Activated CD4-positive, alpha-beta T cell treated with anti-CD3 and anti-CD28 coated beads, Interleukin-2, amount 10 ng/mL, durations not matched to agents 7 days and 5 days (primary cell): ENCODE measurements around the gene CYB561. TPM values are rescaled to one million over a fixed set of nuclear protein-coding genes. Genes with fewer than 3 reads are reported as not detected.
A peak's percentile ranks its signal among the peaks of the same experiment; 100 is the strongest.
"Not testable (repeated sequence)": the region's sequence is repeated elsewhere in the genome, so short reads cannot be mapped to it uniquely, and the experiment has no call there.

ENCODE experiments used
- CTCF ChIA-PET: fragments of 350-600 bp; sonication (Branson Sonifier 250); formaldehyde crosslinking; loops from one replicate; lab custom pipeline; 2021; ENCODE audit warnings: antibody characterized with exemption; lab: Charles Lee
- POLR2A ChIA-PET: fragments of 350-600 bp; sonication (Branson Sonifier 250); formaldehyde crosslinking; loops from one replicate; lab custom pipeline; 2021; ENCODE audit warnings: antibody characterized with exemption; lab: Charles Lee
- DNase-seq: peaks from one replicate; pipeline ENCODE4 v3.0.0-alpha.2; 2020
- H3K27ac Mint-ChIP-seq: one replicate; pipeline ENCODE4 v1.8.0; 2021; ENCODE audit warnings: mild to moderate bottlenecking, moderate library complexity, mixed read lengths
- H3K27me3 Mint-ChIP-seq: one replicate; pipeline ENCODE4 v1.8.0; 2021; ENCODE audit warnings: mixed read lengths
- H3K36me3 Mint-ChIP-seq: one replicate; pipeline ENCODE4 v1.8.0; 2021; ENCODE audit warnings: low read depth, mixed read lengths
- H3K4me1 Mint-ChIP-seq: one replicate; pipeline ENCODE4 v1.8.0; 2021; ENCODE audit warnings: mixed read lengths
- H3K4me3 Mint-ChIP-seq: one replicate; pipeline ENCODE4 v1.8.0; 2021; ENCODE audit warnings: mild to moderate bottlenecking, moderate library complexity, mixed read lengths
- H3K9me3 Mint-ChIP-seq: one replicate; pipeline ENCODE4 v1.8.0; 2021; ENCODE audit warnings: mixed read lengths
- total RNA-seq, 2 experiments: library from RNA; stranded (reverse); gene quantifications; one replicate each; pipeline ENCODE4 v1.2.3, GENCODE V29; 2021

CYB561 gene
- total RNA-seq, 2 experiments from 2014 or later: 7.9 to 9.5 TPM

GRCh38 chr17:63454915-63455314, 8.8 kb upstream of the CYB561 start:
- no peak overlapping the region for H3K4me3 Mint-ChIP-seq
- H3K9me3 Mint-ChIP-seq: no peaks in the 10 kb centered on the region
- ChIA-PET POLR2A (no interaction called here), CTCF (interaction anchor here (2.2 to 2.3 kb wide), 2 partner anchors 11 to 20 kb away, joined by 8 to 10 read pairs; no protein-coding TSS in a partner anchor)
- peaks cover 8% of the 10 kb centered on the region for H3K4me1 Mint-ChIP-seq
- H3K36me3 Mint-ChIP-seq: no peaks in the 10 kb centered on the region
- H3K27ac Mint-ChIP-seq: no peak overlapping the region
- DNase-seq: no peak
- peaks cover 18% of the 10 kb centered on the region for H3K27me3 Mint-ChIP-seq

GRCh38 chr17:63454357-63454756, 8.3 kb upstream of the CYB561 start:
- H3K36me3 Mint-ChIP-seq, DNase-seq, POLR2A ChIA-PET, H3K9me3 Mint-ChIP-seq, H3K4me3 Mint-ChIP-seq, H3K27ac Mint-ChIP-seq: not testable (repeated sequence)
- CTCF ChIA-PET: interaction anchor here (1.2 to 2.3 kb wide), 5 partner anchors 10 to 96 kb away, joined by 3 to 10 read pairs (median 5); partner anchors contain the start of gene DCAF7
- H3K27me3 Mint-ChIP-seq: peaks cover 21% of the 10 kb centered on the region
- H3K4me1 Mint-ChIP-seq: peaks cover 12% of the 10 kb centered on the region

DNA sequence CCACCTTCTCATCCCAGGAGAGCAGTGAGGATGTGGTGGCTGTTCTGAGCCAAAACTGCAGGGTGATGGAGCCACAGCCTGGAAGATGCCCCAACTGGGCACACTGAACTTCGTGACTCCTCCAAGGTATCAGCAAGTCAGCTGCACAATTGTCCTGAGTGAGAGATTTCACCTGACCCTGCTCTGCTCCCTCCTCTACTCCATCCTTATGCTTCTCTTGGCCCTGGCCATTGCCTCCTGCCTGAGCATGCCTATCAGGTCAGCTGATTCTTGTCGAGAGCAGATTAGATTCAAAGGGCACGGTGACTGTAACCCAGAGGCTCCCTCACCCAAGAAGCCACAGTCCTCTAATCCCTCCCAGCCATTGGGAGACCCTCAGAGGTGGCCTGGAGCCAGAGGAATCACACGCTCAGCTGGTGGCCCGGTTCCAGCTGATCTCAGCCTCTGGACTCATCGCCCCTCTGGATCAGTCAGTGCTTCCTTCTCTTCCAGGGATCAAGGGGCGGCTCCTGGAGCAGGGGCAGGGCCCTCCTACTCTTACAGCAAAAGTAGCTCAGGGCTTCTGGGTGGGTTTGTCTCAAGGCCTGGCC, 7.0 kb upstream of the CYB561 start:
- CTCF ChIA-PET: interaction anchor here (0.8 to 2.2 kb wide), 8 partner anchors 9 to 97 kb away, joined by 3 to 10 read pairs (median 3); partner anchors contain the start of gene DCAF7
- Mint-ChIP-seq H3K36me3 (no peaks in the 10 kb centered on the region), H3K27me3 (peaks cover 21% of the 10 kb centered on the region), H3K9me3 (no peaks in the 10 kb centered on the region), H3K4me1 (peaks cover 14% of the 10 kb centered on the region), H3K27ac (no peak overlapping the region), H3K4me3 (no peak overlapping the region)
- POLR2A ChIA-PET: no interaction called here
- no peak for DNase-seq

DNA sequence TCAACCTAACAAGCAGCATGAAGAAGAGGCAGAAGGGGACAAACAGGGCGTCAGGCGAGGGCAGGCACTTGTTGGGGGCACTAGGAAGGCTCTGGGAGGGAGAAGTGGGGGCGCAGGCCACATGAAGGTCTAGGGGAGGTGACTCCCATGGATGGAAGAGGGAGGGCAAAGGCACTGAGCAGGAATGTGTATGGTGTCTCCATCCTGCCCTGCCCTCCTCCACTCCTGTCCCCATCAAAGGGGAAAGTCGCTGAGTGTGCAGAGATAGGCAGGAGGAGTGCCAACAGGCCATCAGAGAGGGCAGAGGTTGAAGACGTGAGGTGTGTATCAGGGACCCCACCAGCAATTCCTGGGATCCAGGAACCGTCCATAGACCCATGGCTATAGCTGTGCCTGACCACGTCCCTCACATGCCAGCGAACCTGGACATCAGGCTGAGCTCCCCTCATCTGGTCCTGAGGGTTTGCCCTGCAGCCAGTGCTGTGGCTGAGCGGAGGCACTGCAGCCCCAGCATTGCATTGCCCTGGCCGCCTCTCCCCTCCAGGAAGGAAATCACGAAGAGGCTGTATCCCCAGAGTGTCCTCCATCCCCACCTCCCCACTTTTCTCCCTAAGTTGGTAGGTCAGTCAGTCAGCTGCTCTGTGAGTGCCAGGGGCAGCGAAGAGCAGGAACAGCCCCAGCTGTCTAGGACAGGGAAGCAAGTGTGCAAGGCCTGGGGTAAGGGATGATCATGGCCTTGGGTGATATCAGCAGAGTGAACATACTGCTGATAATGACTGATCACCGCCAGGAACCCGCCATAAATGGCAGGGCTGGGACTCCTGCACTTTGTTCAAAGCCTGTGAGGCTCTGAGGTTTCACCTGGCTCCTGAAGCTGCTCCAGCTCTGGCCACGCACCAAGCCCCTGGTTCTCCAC, 6.2 kb upstream of the CYB561 start:
- no peak for DNase-seq
- Mint-ChIP-seq H3K4me1 (peaks cover 17% of the 10 kb centered on the region), H3K27ac (no peak overlapping the region), H3K36me3 (no peaks in the 10 kb centered on the region), H3K4me3 (no peak overlapping the region), H3K9me3 (no peaks in the 10 kb centered on the region), H3K27me3 (peaks cover 21% of the 10 kb centered on the region)
- ChIA-PET POLR2A (no interaction called here), CTCF (interaction anchor here (0.8 to 1.1 kb wide), 3 partner anchors 13 to 22 kb away, joined by 3 read pairs; no protein-coding TSS in a partner anchor)

DNA sequence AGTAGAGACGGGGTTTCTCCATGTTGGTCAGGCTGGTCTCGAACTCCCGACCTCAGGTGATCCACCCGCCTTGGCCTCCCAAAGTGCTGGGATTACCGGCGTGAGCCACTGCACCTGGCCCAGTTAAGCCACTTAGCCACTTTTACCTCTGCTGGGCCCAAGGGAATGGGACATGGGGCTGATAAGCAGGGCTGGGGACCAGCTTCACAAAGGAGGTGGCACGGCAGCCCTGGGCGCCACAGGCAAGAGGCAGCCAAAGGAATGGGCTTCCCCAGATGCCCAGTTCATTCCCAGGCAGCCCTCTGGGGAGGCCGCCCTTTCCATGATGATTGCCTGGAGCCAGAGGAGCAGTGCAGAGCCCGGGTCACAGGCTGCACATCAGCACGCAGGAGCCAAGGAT, 5.0 kb upstream of the CYB561 start:
- no peaks in the 10 kb centered on the region for H3K9me3 Mint-ChIP-seq
- no peak overlapping the region for H3K4me3 Mint-ChIP-seq
- no peak for DNase-seq
- peaks cover 21% of the 10 kb centered on the region for H3K27me3 Mint-ChIP-seq
- ChIA-PET POLR2A (no interaction called here), CTCF (interaction anchor here (1.0 to 1.5 kb wide), 2 partner anchors 26 to 29 kb away, joined by 3 read pairs; no protein-coding TSS in a partner anchor)
- H3K36me3 Mint-ChIP-seq: no peaks in the 10 kb centered on the region
- H3K27ac Mint-ChIP-seq: no peak overlapping the region
- H3K4me1 Mint-ChIP-seq: peaks cover 22% of the 10 kb centered on the region

- Mint-ChIP-seq H3K27ac (no peak overlapping the region), H3K9me3 (no peaks in the 10 kb centered on the region), H3K27me3 (peaks cover 21% of the 10 kb centered on the region), H3K4me3 (no peak overlapping the region), H3K4me1 (peaks cover 22% of the 10 kb centered on the region), H3K36me3 (no peaks in the 10 kb centered on the region)
- ChIA-PET POLR2A (no interaction called here), CTCF (interaction anchor here (1.0 to 1.5 kb wide), 2 partner anchors 25 to 30 kb away, joined by 3 read pairs; no protein-coding TSS in a partner anchor)
- no peak for DNase-seq
These were observed 4.4 kb upstream of the CYB561 start for GRCh38 chr17:63450551-63450950.

- POLR2A ChIA-PET: no interaction called here
These were observed 2.5 kb upstream of the CYB561 start for GRCh38 chr17:63448655-63449054.

DNA sequence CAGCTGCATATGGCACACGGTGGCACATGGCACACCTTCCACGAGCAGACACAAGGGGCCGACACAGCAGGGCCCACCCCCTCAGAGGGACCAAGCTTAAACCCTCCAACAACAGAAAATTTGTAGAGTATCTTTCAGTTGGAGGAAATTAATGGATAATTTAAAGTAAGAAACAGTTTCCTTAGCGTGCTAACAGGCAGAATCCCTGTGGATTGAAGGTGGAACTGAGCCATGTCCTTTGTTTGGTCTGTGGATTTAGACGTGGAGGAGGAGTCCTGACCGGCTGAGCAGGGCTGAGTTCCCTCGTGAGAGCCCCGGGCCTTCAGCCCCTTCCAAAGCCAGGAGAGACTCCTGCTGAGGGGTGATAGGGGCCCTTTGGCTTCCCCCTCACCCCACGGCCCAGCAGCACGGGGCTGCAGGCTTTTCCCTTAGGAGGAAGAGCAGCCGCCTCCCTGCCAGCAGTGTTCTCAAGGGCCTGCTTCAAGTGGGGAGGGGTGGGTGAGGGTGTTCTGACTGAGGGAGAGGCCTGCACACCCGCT, 1.4 kb upstream of the CYB561 start:
- Mint-ChIP-seq H3K4me1 (peaks cover 29% of the 10 kb centered on the region), H3K36me3 (no peaks in the 10 kb centered on the region), H3K9me3 (no peaks in the 10 kb centered on the region), H3K27ac (peak overlapping the region; percentile 83), H3K4me3 (peak overlapping the region; percentile 54), H3K27me3 (peaks cover 28% of the 10 kb centered on the region)
- no peak for DNase-seq
- ChIA-PET POLR2A (no interaction called here), CTCF (interaction anchor here (1.4 to 6.0 kb wide), 5 partner anchors 15 to 164 kb away, joined by 4 to 57 read pairs (median 5); no protein-coding TSS in a partner anchor)

More at GRCh38 chr17:63448655-63449054, 2.5 kb upstream of the CYB561 start:
- Mint-ChIP-seq H3K27ac (no peak overlapping the region), H3K4me3 (no peak overlapping the region), H3K4me1 (peaks cover 27% of the 10 kb centered on the region), H3K27me3 (peaks cover 31% of the 10 kb centered on the region), H3K36me3 (no peaks in the 10 kb centered on the region), H3K9me3 (no peaks in the 10 kb centered on the region)
- DNase-seq: no peak
- CTCF ChIA-PET: interaction anchor here (0.9 to 3.0 kb wide), 3 partner anchors 14 to 28 kb away, joined by 3 to 13 read pairs (median 4); partner anchors contain the start of gene ACE

DNA sequence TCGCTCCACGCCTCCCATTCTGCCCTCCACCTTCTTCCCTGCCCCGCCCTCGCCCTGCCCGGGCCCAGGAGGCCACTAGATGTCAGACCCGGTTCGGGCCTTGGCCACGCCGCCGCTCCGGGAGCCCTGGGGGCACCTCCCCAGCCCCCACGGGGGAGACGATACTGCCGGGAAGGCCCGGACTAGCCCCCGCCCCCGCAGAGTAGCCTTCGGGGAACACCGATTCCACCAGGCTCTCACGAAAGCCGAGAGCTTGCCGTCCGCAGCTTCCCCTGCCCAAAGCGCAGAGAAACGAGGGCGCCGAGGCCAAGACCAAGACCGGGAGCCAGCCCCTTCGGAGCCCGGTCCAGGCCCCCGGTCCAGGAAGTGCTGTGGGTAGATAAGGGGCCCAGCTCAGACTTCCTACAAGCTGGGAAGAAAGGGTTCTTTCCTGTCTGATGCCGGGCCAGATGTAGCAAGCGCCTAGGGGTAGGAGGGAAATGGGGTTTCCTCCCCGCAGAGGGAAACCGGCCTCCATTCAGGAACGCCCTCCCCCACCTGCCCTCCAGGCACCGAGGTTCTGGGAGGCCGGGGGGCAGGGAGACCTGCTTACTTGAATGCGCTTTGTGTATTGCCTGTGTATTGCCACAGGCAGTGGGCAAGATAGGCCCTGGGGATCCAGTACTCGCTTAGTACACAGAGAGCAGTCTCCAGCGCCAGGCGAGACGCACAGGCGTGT, 806 bp upstream of the CYB561 start:
- Mint-ChIP-seq H3K9me3 (no peaks in the 10 kb centered on the region), H3K4me1 (peaks cover 31% of the 10 kb centered on the region), H3K27me3 (peaks cover 26% of the 10 kb centered on the region), H3K4me3 (peak overlapping the region; percentile 54), H3K27ac (peak overlapping the region; percentile 83), H3K36me3 (no peaks in the 10 kb centered on the region)
- peak; percentile 33 for DNase-seq
- POLR2A ChIA-PET: no interaction called here
- CTCF ChIA-PET: interaction anchor here (1.4 to 6.0 kb wide), 5 partner anchors 14 to 165 kb away, joined by 4 to 57 read pairs (median 5); no protein-coding TSS in a partner anchor

GRCh38 chr17:63445571-63445953, 544 bp downstream of the CYB561 start:
- POLR2A ChIA-PET: no interaction called here
- CTCF ChIA-PET: interaction anchor here (1.2 to 6.0 kb wide), 4 partner anchors 9 to 20 kb away, joined by 4 to 57 read pairs (median 12); no protein-coding TSS in a partner anchor
- H3K36me3 Mint-ChIP-seq: no peaks in the 10 kb centered on the region
- H3K4me1 Mint-ChIP-seq: peaks cover 37% of the 10 kb centered on the region
- H3K27ac Mint-ChIP-seq: peak overlapping the region; percentile 72
- DNase-seq: peak; percentile 24
- peaks cover 20% of the 10 kb centered on the region for H3K27me3 Mint-ChIP-seq
- peak overlapping the region; percentile 50 for H3K4me3 Mint-ChIP-seq
- H3K9me3 Mint-ChIP-seq: no peaks in the 10 kb centered on the region

DNA sequence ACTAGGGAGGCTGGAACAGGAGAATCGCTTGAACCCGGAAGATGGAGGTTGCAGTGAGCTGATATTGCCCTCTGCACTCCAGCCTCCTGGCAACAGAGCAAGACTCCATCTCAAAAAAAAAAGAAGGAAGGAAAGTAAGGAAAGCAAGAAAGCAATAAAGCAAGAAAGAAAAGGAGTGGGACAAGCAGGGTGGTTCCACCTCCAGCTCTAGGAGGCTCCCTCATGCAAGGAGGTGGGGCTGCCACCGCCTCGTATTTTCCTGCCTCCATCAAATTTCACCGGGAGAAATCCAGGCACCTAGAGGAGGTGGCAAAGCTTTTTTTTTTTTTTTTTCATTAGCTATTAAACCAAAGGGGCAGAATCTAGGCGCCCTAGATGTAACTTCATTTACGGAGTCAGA, 1.0 kb downstream of the CYB561 start:
- peaks cover 4% of the 10 kb centered on the region for H3K36me3 Mint-ChIP-seq
- peak overlapping the region; percentile 69 for H3K27ac Mint-ChIP-seq
- peaks cover 16% of the 10 kb centered on the region for H3K27me3 Mint-ChIP-seq
- DNase-seq: no peak
- ChIA-PET CTCF (interaction anchor here (0.6 to 6.0 kb wide), 5 partner anchors 9 to 575 kb away, joined by 3 to 57 read pairs (median 10); partner anchors contain the start of gene ICAM2), POLR2A (no interaction called here)
- H3K4me1 Mint-ChIP-seq: peaks cover 37% of the 10 kb centered on the region
- no peaks in the 10 kb centered on the region for H3K9me3 Mint-ChIP-seq
- H3K4me3 Mint-ChIP-seq: peak overlapping the region; percentile 50

DNA sequence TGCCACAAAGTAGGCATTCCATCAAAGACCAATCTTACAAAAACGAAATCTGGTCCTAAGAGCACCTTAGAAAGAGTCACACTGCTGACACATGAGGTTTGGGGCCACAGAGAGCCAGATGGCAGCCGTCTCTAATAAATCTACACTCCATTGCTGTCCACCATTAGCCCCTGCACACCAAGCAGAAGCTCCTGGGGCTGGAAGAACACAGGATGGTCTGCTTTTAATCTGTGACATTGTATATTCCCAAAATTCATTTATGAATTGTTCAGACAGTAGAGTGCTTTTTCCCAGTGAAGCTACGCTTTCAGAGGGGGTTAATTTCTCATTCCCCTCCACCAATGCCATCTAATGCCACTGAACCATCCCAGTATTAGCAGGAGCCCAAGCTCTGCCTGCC, 1.6 kb downstream of the CYB561 start:
- Mint-ChIP-seq H3K9me3 (no peaks in the 10 kb centered on the region), H3K27ac (no peak overlapping the region), H3K4me3 (no peak overlapping the region), H3K36me3 (peaks cover 9% of the 10 kb centered on the region), H3K27me3 (peaks cover 12% of the 10 kb centered on the region), H3K4me1 (peaks cover 38% of the 10 kb centered on the region)
- ChIA-PET POLR2A (no interaction called here), CTCF (interaction anchor here (0.6 to 6.0 kb wide), 6 partner anchors 10 to 576 kb away, joined by 3 to 57 read pairs (median 7); partner anchors contain the start of gene ICAM2)
- DNase-seq: no peak
